ENCODE data around the gene NRG3. TPM values are rescaled to one million over a fixed set of nuclear protein-coding genes. Genes with fewer than 3 reads are reported as not detected.

Gene NRG3
- total and polyA plus RNA-seq, 7 donors, result 0.03 to 0.10 TPM; not detected in 5

DNA sequence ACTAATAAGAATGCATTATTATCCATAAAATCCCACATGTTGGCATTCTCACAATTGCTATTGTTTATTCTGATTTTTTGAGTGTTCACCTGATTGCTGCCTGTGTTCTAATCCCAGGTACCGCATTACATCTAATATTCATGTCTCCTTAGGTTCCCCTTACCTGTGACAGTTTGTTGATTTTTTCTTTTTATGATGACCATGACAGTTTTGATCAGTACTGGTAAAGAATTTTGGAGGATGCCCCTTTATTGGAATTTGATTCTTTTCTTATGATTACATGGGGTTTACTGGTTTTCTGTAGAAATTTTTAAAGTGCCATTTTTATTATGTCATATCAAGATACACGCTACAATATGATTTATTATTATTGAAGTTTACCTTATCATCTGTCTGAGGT, 1091.1 kb downstream of the NRG3 start:
- Histone ChIP-seq H3K27ac (no peak overlapping the region), H3K4me3 (no peak overlapping the region), H3K4me1 (no peaks in the 10 kb centered on the region), H3K9me3 (no peaks in the 10 kb centered on the region), H3K36me3 (ENCODE audit: insufficient read depth in 1 of 2, low read depth in 1 of 2) (no peaks in the 10 kb centered on the region), H3K27me3 (ENCODE audit: insufficient read depth in 3 of 3, low read length in 2 of 3) (no peaks in the 10 kb centered on the region)
- WGBS, 3 donors, result 88 to 95% (median 90%) methylated on average over 2 of the region's 2 CpGs
- no peak for DNase-seq
- intact Hi-C loops (cut with DNase I), result no loop called here
- TF ChIP-seq, protein P1, sequence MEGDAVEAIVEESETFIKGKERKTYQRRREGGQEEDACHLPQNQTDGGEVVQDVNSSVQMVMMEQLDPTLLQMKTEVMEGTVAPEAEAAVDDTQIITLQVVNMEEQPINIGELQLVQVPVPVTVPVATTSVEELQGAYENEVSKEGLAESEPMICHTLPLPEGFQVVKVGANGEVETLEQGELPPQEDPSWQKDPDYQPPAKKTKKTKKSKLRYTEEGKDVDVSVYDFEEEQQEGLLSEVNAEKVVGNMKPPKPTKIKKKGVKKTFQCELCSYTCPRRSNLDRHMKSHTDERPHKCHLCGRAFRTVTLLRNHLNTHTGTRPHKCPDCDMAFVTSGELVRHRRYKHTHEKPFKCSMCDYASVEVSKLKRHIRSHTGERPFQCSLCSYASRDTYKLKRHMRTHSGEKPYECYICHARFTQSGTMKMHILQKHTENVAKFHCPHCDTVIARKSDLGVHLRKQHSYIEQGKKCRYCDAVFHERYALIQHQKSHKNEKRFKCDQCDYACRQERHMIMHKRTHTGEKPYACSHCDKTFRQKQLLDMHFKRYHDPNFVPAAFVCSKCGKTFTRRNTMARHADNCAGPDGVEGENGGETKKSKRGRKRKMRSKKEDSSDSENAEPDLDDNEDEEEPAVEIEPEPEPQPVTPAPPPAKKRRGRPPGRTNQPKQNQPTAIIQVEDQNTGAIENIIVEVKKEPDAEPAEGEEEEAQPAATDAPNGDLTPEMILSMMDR (IDR thresholded peaks at IDR 0.05), result no peak
- ATAC-seq, result no peak

DNA sequence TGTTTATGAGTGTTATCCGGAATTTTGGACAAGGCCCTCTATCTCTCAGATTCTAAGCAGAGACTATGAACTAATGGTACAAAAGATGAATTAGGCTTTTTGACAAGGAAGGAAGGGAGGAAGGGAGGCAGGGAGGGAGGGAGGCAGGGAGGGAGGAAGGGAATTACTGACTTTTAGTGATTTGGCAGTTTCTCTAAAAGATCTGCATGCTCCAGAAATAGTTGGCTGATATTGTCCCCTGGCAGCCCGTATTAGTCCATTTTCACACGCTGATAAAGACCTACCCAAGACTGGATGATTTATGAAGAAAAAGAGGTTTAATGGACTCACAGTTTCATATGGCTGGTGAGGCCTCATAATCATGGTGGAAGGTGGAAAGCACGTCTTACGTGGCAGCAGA, 1093.5 kb downstream of the NRG3 start:
- DNase-seq (no peak), ATAC-seq (no peak)
- H3K9me3 ChIP-seq, result no peaks in the 10 kb centered on the region
- WGBS, 3 donors, result 53 to 66% (median 62%) methylated on average over 5 of the region's 5 CpGs
- no peaks in the 10 kb centered on the region for H3K4me1 ChIP-seq
- H3K27ac ChIP-seq, result no peak overlapping the region
- H3K27me3 ChIP-seq (ENCODE audit: insufficient read depth in 3 of 3, low read length in 2 of 3), result no peaks in the 10 kb centered on the region
- H3K4me3 ChIP-seq, result no peak overlapping the region
- no peaks in the 10 kb centered on the region for H3K36me3 ChIP-seq (ENCODE audit: insufficient read depth in 1 of 2, low read depth in 1 of 2)
- intact Hi-C loops (cut with DNase I), result no loop called here
- TF ChIP-seq, protein P1 (IDR thresholded peaks at IDR 0.05), result no peak

DNA sequence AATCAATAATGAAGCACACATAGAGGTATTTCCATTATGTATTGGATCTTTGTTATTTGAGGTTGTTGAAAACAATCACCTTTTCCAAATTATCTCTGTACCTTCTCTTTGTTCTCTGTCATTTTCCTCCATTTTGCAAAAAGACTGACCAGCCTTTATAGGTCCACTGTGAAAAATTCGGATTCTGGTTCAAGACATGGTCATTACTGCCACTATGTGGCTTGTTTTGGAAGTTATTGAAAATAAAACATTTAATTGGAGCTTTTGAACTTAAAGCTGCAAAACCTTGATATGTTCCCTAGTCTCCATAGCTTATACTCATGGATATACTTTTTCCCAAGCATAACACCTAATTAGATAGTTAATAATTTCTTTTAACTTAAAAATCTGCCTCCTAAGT, 1094.4 kb downstream of the NRG3 start:
- intact Hi-C loops (cut with DNase I), result no loop called here
- ATAC-seq, result no peak
- TF ChIP-seq, protein P1 (IDR thresholded peaks at IDR 0.05), result peak; percentile 5
- no peaks in the 10 kb centered on the region for H3K9me3 ChIP-seq
- DNase-seq, result no peak
- H3K36me3 ChIP-seq (ENCODE audit: insufficient read depth in 1 of 2, low read depth in 1 of 2), result no peaks in the 10 kb centered on the region
- no peak overlapping the region for H3K27ac ChIP-seq
- no peaks in the 10 kb centered on the region for H3K27me3 ChIP-seq (ENCODE audit: insufficient read depth in 3 of 3, low read length in 2 of 3)
- WGBS, 3 donors, result 37 to 52% (median 44%) methylated on average over 1 of the region's 1 CpG
- no peaks in the 10 kb centered on the region for H3K4me1 ChIP-seq
- no peak overlapping the region for H3K4me3 ChIP-seq

DNA sequence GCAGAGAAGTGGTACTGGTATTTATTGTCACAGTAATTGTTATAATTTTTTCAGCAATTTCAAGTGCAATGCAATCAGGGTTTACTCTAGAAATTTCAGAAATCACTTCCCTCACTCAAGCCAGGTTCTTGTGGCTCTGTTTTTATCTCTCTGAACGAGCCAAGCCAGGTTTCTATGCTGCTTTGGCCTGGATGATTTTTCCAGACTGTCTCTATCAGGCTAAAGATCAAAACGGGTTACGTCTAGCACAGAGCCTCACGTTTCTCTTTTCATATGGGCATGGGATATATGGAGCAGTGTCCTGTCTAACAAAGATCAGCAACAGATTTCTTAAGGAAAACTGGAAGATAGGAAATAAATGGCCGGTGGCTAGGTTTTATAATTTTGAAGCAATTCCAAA, 1105.3 kb downstream of the NRG3 start:
- Histone ChIP-seq H3K27ac (no peak overlapping the region), H3K36me3 (ENCODE audit: insufficient read depth in 1 of 2, low read depth in 1 of 2) (no peaks in the 10 kb centered on the region), H3K27me3 (ENCODE audit: insufficient read depth in 3 of 3, low read length in 2 of 3) (no peaks in the 10 kb centered on the region), H3K4me1 (no peaks in the 10 kb centered on the region), H3K9me3 (no peaks in the 10 kb centered on the region), H3K4me3 (no peak overlapping the region)
- DNase-seq, result no peak
- intact Hi-C loops (cut with DNase I), result no loop called here
- 55 to 58% (median 56%) methylated on average over 5 of the region's 5 CpGs for WGBS, 3 donors
- TF ChIP-seq, protein P1 (IDR thresholded peaks at IDR 0.05), result no peak
- ATAC-seq, result no peak

DNA sequence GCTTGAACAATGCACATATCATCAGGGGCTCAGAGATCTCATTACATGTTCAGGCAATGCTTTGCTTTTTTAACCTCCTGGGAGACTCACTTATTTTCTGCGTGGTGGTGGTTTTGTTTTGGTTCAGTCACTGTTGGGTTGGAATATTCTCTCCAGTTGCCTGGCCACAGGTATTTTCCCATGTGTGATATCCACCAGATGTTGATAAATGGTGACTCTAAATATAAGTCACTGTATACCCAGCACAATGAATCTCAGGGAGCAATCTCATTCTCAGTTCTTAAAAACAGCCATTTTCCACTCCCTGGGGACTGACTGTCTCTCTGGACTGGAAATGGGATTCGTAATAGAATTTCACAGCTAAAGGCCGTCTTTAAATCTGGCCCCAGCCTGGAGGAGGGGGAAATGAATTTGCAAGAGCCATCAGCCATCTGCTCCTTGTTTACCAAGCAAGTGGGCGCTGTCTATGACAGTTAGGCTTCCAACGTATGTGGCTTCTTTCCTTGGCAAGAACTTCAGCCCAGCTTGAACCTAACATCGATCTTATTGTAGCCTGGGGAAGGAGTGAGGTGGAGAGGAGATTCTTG, 1106.2 kb downstream of the NRG3 start:
- Histone ChIP-seq H3K4me3 (no peak overlapping the region), H3K27ac (no peak overlapping the region), H3K4me1 (no peaks in the 10 kb centered on the region), H3K27me3 (ENCODE audit: insufficient read depth in 3 of 3, low read length in 2 of 3) (no peaks in the 10 kb centered on the region), H3K9me3 (no peaks in the 10 kb centered on the region), H3K36me3 (ENCODE audit: insufficient read depth in 1 of 2, low read depth in 1 of 2) (no peaks in the 10 kb centered on the region)
- WGBS, 3 donors, result 39 to 56% (median 53%) methylated on average over 6 of the region's 6 CpGs
- TF ChIP-seq, protein P1 (IDR thresholded peaks at IDR 0.05), result no peak
- intact Hi-C loops (cut with DNase I), result no loop called here
- DNase-seq (no peak), ATAC-seq (no peak)
